Activated T-cell treated with anti-CD3 and anti-CD28 coated beads, Interleukin-2, amount 50 U/mL, for 72 hours (primary cell): Measurements from ENCODE around the gene RHOV. TPM values are rescaled to one million over a fixed set of nuclear protein-coding genes. Genes with fewer than 3 reads are reported as not detected.

Experiments used
- ATAC-seq, 2 donors: fragments of 150-1000 bp; cut with Tn5 transposase; replicated peaks in 1 of 2; 2 replicates each; pipeline ENCODE4 v1.10.0; 2021; ENCODE audit warnings: moderate library complexity in 2 of 2, mild to moderate bottlenecking in 1 of 2
- DNase-seq, 2 donors: peaks; one replicate each; pipeline ENCODE4 v3.0.0; 2021 to 2022; ENCODE audit warnings: mixed read lengths in 1 of 2
- H3K27ac Mint-ChIP-seq: one replicate; pipeline ENCODE4 v1.8.0; 2022; ENCODE audit warnings: mild to moderate bottlenecking, moderate library complexity, mixed read lengths
- H3K27me3 Mint-ChIP-seq: one replicate; pipeline ENCODE4 v1.8.0; 2022; ENCODE audit warnings: low read depth, mixed read lengths
- H3K36me3 Mint-ChIP-seq, 2 donors: one replicate each; pipeline ENCODE4 v1.8.0; 2022; ENCODE audit warnings: mixed read lengths in 2 of 2, mild to moderate bottlenecking in 1 of 2; ENCODE audit not compliant: insufficient read depth in 2 of 2
- H3K4me1 Mint-ChIP-seq: one replicate; pipeline ENCODE4 v1.8.0; 2022; ENCODE audit warnings: low read depth, mixed read lengths
- H3K4me3 Mint-ChIP-seq, 2 donors: one replicate each; pipeline ENCODE4 v1.8.0; 2022; ENCODE audit warnings: mild to moderate bottlenecking in 2 of 2, mixed read lengths in 2 of 2, moderate library complexity in 2 of 2
- H3K9me3 Mint-ChIP-seq, 2 donors: one replicate each; pipeline ENCODE4 v1.8.0; 2022; ENCODE audit warnings: mixed read lengths in 2 of 2
- total RNA-seq, 2 donors: library from RNA; stranded (reverse); gene quantifications; one replicate each; pipeline ENCODE4 v1.2.3, GENCODE V29; 2022

Gene RHOV
- total RNA-seq, 2 donors from 2014 or later: 0.14 to 0.23 TPM

GRCh38 chr15:40855706-40856234 lies 18.3 kb downstream of the RHOV start:
- Mint-ChIP-seq H3K9me3 (no peaks in the 10 kb centered on the region), H3K27me3 (no peaks in the 10 kb centered on the region), H3K36me3 (no peaks in the 10 kb centered on the region), H3K4me3 (no peak overlapping the region), H3K4me1 (peaks cover 23% of the 10 kb centered on the region), H3K27ac (no peak overlapping the region)
- ATAC-seq: no peak
- DNase-seq: no peak

GRCh38 chr15:40854161-40854560 lies 19.9 kb downstream of the RHOV start:
- DNase-seq (no peak), ATAC-seq (no peak)
- Mint-ChIP-seq H3K36me3 (no peaks in the 10 kb centered on the region), H3K4me3 (no peak overlapping the region), H3K9me3 (no peaks in the 10 kb centered on the region), H3K4me1 (peaks cover 17% of the 10 kb centered on the region), H3K27me3 (no peaks in the 10 kb centered on the region), H3K27ac (no peak overlapping the region)

DNA sequence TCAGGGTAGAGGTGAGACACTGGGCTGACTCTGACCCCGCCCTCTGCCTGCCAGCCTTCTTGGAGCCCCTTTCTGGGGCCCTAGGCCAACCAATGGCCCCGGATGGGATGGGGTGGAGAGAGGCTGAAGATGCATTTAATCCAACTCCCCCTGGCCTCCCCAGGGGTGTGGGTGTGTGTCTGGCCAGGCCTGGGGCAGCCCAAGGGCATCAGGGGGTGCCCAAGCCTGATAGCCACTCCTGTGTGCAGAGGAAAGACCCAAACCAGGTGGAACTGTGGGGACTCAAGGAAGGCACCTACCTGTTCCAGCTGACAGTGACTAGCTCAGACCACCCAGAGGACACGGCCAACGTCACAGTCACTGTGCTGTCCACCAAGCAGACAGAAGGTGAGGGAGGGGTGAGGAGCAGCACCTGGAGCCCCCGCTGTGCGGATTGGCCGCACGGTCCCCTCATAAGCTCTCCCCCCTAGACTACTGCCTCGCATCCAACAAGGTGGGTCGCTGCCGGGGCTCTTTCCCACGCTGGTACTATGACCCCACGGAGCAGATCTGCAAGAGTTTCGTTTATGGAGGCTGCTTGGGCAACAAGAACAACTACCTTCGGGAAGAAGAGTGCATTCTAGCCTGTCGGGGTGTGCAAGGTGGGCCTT lies 20.7 kb downstream of the RHOV start:
- H3K27ac Mint-ChIP-seq: no peak overlapping the region
- H3K4me1 Mint-ChIP-seq: peaks cover 12% of the 10 kb centered on the region
- H3K4me3 Mint-ChIP-seq: no peak overlapping the region
- ATAC-seq: no peak
- DNase-seq: no peak
- no peaks in the 10 kb centered on the region for H3K9me3 Mint-ChIP-seq
- H3K27me3 Mint-ChIP-seq: no peaks in the 10 kb centered on the region
- H3K36me3 Mint-ChIP-seq: no peaks in the 10 kb centered on the region

DNA sequence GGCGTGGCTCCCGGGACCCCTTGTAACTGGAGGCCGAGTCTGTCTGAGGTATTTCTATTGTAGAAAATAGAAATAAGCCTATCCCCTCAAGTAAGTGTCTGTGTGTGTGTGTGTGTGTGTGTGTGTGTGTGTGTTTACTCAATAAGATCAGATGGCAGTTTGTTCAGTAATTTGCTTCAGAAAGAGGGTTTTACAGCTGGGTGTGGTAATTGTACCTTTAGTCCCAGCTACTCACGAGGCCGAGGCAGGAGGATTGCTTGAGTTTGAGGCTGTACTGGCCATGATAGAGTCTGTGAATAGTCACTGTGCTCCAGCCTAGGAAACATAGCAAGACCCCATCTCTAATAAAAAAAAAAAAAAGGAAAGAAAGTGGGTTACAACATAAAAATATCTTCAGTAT lies 21.5 kb downstream of the RHOV start:
- Mint-ChIP-seq H3K27ac (no peak overlapping the region), H3K36me3 (no peaks in the 10 kb centered on the region), H3K9me3 (no peaks in the 10 kb centered on the region), H3K27me3 (no peaks in the 10 kb centered on the region), H3K4me3 (no peak overlapping the region), H3K4me1 (peaks cover 9% of the 10 kb centered on the region)
- DNase-seq (no peak), ATAC-seq (no peak)

DNA sequence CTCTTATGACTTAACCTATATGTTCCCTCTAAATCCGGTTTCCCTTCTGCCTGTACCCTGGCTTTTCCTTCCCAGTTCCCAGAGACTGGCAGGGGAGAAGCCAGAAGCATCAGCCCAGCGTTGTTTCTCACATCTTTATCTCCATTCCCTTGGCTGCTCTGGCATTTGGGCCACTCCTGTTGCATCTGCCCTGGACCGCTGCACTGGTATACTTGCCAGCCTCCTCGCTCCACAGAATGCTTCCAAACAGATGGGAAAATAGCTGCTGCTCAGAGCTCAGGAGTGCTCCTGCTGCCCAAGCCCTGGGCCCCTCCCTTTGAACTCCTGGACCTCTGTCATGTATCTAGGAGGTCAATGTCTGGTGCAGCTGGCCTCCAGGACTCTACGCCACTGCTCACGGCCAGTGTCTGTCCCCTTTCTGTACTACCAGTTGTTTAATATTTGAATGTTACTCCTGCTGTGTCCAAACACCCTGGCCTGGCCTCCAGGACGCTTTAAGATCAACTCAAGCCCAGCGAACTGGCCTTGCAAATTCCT lies 23.4 kb downstream of the RHOV start:
- Mint-ChIP-seq H3K4me1 (peaks cover 21% of the 10 kb centered on the region), H3K36me3 (no peaks in the 10 kb centered on the region), H3K27me3 (no peaks in the 10 kb centered on the region), H3K9me3 (no peaks in the 10 kb centered on the region), H3K4me3 (no peak overlapping the region), H3K27ac (no peak overlapping the region)
- no peak for DNase-seq
- ATAC-seq: no peak

DNA sequence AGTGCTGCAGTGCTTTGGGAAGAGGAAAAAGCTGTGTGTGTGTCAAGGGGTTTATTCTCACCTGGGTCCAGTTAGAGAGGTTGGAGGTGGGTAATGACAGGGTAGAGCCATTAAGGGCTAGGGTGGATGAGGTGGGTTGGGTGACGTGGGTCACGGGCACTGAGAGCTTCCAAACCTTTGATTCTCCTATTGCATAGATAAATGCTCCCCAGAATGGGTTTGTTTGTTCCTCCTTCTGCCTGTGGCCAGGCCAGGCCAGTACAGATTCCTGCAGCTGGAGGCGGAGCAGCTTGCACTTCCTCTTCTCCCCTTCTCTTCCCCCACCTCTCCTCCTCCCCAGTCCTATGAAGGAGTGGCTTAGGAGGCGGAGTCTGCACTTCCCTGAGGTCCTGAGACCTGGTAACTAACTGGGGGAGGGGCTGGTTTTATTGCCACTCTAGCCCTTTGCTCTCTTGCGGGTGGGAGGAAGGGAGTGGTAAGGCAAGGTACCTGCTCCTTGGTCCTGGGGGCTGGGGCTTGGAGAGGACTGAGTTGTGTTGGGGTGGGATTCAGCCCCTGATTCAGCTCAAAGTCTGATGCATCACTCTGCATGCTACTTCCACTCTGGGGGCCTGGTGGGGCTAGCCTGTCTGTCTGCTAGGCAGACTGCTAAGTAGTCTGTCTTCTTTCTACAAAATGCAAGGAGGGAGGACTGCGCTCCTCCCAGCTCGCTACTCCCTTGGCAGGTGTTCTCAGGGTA lies 26.6 kb downstream of the RHOV start:
- H3K27ac Mint-ChIP-seq: no peak overlapping the region

GRCh38 chr15:40846841-40847222 lies 27.2 kb downstream of the RHOV start:
- Mint-ChIP-seq H3K4me3 (peak overlapping the region in 1 of 2 donors; percentile 17), H3K9me3 (no peaks in the 10 kb centered on the region), H3K36me3 (peaks cover 2 to 3% of the 10 kb centered on the region in 2 donors), H3K4me1 (peaks cover 37% of the 10 kb centered on the region), H3K27ac (no peak overlapping the region), H3K27me3 (peaks cover 14% of the 10 kb centered on the region)
- no peak for DNase-seq
- ATAC-seq: no peak

More for the DNA sequence above, 26.6 kb downstream of the RHOV start:
- H3K27me3 Mint-ChIP-seq: peaks cover 14% of the 10 kb centered on the region
- H3K9me3 Mint-ChIP-seq: no peaks in the 10 kb centered on the region
- peaks cover 2 to 3% of the 10 kb centered on the region in 2 donors for H3K36me3 Mint-ChIP-seq
- ATAC-seq (no peak), DNase-seq (no peak)
- H3K4me3 Mint-ChIP-seq: peak overlapping the region in 1 of 2 donors; percentile 17
- peaks cover 37% of the 10 kb centered on the region for H3K4me1 Mint-ChIP-seq

DNA sequence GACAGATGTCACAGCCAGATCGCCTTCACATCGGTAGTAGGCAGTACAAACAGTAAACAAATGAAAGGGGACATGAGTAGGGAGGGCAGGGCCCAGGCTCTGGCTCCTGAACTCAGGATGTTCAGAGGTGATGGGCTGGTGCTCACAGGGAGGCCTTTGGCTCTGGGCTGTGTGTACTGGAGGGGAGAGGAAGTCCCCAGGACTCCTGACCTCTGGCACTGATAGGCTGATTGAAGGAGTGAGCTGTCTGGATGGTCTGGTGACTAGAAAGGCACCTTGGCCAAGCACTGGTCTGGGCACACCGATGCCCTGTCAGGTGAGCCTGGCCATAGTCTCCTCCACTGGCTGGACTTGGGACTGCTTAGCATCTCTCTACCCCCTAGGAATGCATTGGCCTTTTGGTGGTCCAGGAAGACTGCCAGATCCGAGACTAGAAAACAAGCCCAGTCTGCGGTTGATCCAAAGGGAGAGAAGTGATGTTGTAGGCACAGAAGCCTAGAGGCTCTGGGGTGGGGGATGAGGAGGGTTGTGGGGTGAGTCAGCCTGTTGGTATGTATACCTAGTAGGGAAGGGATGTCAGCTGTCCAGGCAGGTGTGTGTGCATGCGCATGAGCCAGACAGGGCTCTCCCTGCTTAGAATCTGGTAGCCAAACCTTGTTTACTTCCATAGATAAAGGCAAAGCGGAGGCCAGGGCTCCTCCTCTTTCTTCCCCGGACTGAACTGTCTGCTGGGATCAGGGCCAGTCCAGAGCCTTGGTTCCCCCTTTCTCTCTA lies 28.3 kb downstream of the RHOV start:
- H3K9me3 Mint-ChIP-seq: no peaks in the 10 kb centered on the region
- H3K36me3 Mint-ChIP-seq: peaks cover 2 to 3% of the 10 kb centered on the region in 2 donors
- DNase-seq: no peak
- peaks cover 14% of the 10 kb centered on the region for H3K27me3 Mint-ChIP-seq
- no peak overlapping the region for H3K27ac Mint-ChIP-seq
- peaks cover 37% of the 10 kb centered on the region for H3K4me1 Mint-ChIP-seq
- peak overlapping the region; percentile 30 to 92 for H3K4me3 Mint-ChIP-seq
- ATAC-seq: no peak

- Mint-ChIP-seq H3K27ac (no peak overlapping the region), H3K4me1 (peaks cover 37% of the 10 kb centered on the region)
Observed at GRCh38 chr15:40845036-40845435, 29.0 kb downstream of the RHOV start.

GRCh38 chr15:40844696-40845030 lies 29.4 kb downstream of the RHOV start:
- ATAC-seq (peak; percentile 51 to 54), DNase-seq (peak; percentile 60 to 64)
- peak overlapping the region; percentile 92 to 93 for H3K4me3 Mint-ChIP-seq
- peaks cover 14% of the 10 kb centered on the region for H3K27me3 Mint-ChIP-seq
- H3K27ac Mint-ChIP-seq: no peak overlapping the region
- peaks cover 37% of the 10 kb centered on the region for H3K4me1 Mint-ChIP-seq
- no peaks in the 10 kb centered on the region for H3K9me3 Mint-ChIP-seq
- H3K36me3 Mint-ChIP-seq: peaks cover 2 to 3% of the 10 kb centered on the region in 2 donors

More at GRCh38 chr15:40845036-40845435, 29.0 kb downstream of the RHOV start:
- no peak for ATAC-seq
- DNase-seq: no peak
- H3K27me3 Mint-ChIP-seq: peaks cover 14% of the 10 kb centered on the region
- H3K36me3 Mint-ChIP-seq: peaks cover 2 to 3% of the 10 kb centered on the region in 2 donors
- no peaks in the 10 kb centered on the region for H3K9me3 Mint-ChIP-seq
- H3K4me3 Mint-ChIP-seq: peak overlapping the region; percentile 92 to 93

DNA sequence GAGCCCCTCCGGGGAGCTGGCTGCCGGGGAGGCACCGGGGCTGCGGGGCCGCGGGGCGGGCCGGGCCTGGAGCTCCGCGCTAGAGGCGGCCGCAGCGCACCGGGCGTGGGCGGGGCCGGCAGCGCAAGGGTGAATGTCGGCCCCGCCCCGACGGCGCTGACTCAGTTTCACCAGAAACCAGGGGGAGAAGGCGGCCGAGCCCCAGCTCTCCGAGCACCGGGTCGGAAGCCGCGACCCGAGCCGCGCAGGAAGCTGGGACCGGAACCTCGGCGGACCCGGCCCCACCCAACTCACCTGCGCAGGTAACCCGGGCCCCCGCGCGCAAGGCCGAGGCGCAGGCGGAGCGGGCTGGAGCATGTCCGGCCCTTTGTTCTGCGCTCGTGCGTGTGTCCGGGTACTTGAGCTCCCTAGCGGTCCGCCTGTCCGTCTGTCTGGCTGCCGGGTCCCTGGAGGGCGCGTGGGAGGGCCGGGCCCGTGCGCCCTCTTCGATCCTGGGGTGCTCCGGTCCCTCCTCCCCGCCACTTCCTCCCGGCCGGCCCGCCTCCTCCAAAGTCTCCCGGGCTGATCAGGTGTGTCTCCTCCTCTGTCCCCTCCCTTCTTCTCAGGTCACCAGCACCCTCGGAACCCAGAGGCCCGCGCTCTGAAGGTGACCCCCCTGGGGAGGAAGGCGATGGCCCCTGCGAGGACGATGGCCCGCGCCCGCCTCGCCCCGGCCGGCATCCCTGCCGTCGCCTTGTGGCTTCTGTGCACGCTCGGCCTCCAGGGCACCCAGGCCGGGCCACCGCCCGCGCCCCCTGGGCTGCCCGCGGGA lies 29.9 kb downstream of the RHOV start, which contains the start of gene SPINT1:
Gene SPINT1 (plus strand): TSS at position 164 of the 811 bp plus-strand sequence. CDS start 507 bp downstream, at position 671.
- Mint-ChIP-seq H3K36me3 (peaks cover 2 to 3% of the 10 kb centered on the region in 2 donors), H3K4me1 (peaks cover 37% of the 10 kb centered on the region), H3K4me3 (peak within 1 kb of the TSS; percentile 92 to 93), H3K27me3 (peaks cover 14% of the 10 kb centered on the region), H3K27ac (no peak within 1 kb of the TSS), H3K9me3 (no peaks in the 10 kb centered on the region)
- DNase-seq (peak; percentile 84 to 87), ATAC-seq (peak; percentile 88)

DNA sequence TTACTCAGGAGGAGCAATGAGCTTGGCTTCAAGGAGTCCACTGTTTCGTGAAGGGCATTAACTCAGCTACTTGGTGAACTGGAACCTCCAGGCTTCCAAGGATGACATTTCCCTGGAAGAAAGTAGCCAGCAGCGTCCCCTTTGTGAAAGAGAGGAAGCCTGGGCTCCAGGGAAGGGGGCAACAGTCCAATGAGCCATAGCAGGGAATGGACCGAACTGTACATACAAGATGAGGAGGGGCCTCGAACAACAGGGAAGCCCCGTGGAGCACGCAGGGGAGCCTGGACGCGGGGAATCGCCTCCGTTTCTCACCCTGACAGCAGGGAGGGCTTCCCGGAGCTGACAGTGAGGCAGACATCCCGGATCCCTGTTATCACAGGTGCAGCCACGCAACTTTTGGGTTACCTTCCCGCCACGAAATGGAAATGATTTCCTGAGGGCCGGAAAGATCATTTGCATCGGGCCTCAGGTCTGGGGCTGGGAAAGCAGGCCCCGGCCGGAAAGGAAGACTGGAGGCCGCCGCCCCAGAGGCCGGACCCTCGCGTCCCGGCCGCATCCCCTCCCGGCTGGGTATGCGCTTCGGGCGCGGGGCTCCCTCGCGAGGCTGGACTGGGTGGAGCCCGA lies 30.7 kb downstream of the RHOV start:
- no peak overlapping the region for H3K27ac Mint-ChIP-seq
- DNase-seq (no peak), ATAC-seq (no peak)
- peaks cover 37% of the 10 kb centered on the region for H3K4me1 Mint-ChIP-seq
- H3K36me3 Mint-ChIP-seq: peaks cover 2 to 3% of the 10 kb centered on the region in 2 donors
- H3K9me3 Mint-ChIP-seq: no peaks in the 10 kb centered on the region
- H3K27me3 Mint-ChIP-seq: peaks cover 14% of the 10 kb centered on the region
- H3K4me3 Mint-ChIP-seq: peak overlapping the region; percentile 75 to 76
